ENCODE data around the gene BLVRA.
"Not testable (repeated sequence)": the region's sequence is repeated elsewhere in the genome, so short reads cannot be mapped to it uniquely, and the experiment has no call there.

BLVRA gene

DNA sequence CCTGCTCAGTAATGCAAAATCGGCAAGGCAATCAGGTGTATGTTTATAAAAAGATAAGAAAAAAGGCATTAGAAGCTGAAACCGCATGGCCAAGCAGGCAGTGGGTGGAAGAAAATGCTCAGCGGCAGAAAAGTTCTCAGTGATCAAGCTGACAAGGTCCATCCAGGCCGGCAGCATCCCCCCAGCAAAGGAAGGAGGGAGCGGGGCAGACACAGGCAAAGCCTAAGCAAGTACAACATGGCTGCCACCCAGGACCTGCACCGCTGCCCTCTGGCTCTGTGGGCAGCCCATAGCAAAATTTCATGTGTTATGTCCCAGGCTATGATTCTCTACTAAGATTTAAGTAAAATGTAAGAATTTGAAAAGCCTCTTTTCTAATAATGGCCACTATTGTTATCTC is 65.5 kb downstream of the BLVRA start:
- H2AFZ ChIP-seq (ENCODE audit: low read depth, low read length, severe bottlenecking) = no peak overlapping the region

GRCh38 chr7:43824513-43824912 is 66.0 kb downstream of the BLVRA start:
- H4K20me1 ChIP-seq (ENCODE audit: low read depth, low read length); H3K36me3 ChIP-seq (ENCODE audit: low read length); H3F3A ChIP-seq (ENCODE audit: insufficient read depth); H3K27me3 ChIP-seq (ENCODE audit: low read length); H3K79me2 ChIP-seq (ENCODE audit: insufficient read depth, low read length); H3K9me3 ChIP-seq (ENCODE audit: insufficient read depth, low read length); H3K27ac ChIP-seq (ENCODE audit: low read depth, low read length); H3K4me2 ChIP-seq (ENCODE audit: low read depth, low read length, poor library complexity, severe bottlenecking); H3K4me3 ChIP-seq (ENCODE audit: insufficient read depth, low read length, poor library complexity, severe bottlenecking); H2AFZ ChIP-seq (ENCODE audit: low read depth, low read length, severe bottlenecking); H3K9ac ChIP-seq (ENCODE audit: low read length); H3K9me2 ChIP-seq (replicated peaks; ENCODE audit: insufficient read depth, low read length): not testable (repeated sequence)

More for the DNA sequence above, 65.5 kb downstream of the BLVRA start:
- Histone ChIP-seq H3K4me3 (ENCODE audit: insufficient read depth, low read length, poor library complexity, severe bottlenecking) (no peak overlapping the region), H3K9ac (ENCODE audit: low read length) (no peak overlapping the region), H3F3A (ENCODE audit: insufficient read depth) (no peaks in the 10 kb centered on the region), H3K9me2 (replicated peaks; ENCODE audit: insufficient read depth, low read length) (no peaks in the 10 kb centered on the region), H3K27me3 (ENCODE audit: low read length) (no peaks in the 10 kb centered on the region), H3K4me2 (ENCODE audit: low read depth, low read length, poor library complexity, severe bottlenecking) (no peak overlapping the region), H4K20me1 (ENCODE audit: low read depth, low read length) (no peaks in the 10 kb centered on the region), H3K36me3 (ENCODE audit: low read length) (no peaks in the 10 kb centered on the region), H3K9me3 (ENCODE audit: insufficient read depth, low read length) (no peaks in the 10 kb centered on the region), H3K79me2 (ENCODE audit: insufficient read depth, low read length) (no peaks in the 10 kb centered on the region), H3K27ac (ENCODE audit: low read depth, low read length) (no peak overlapping the region)
- TF ChIP-seq EZH2phosphoT487 (conservative IDR thresholded peaks at IDR 0.05; ENCODE audit: low read length) = no peak
- TF ChIP-seq, protein P1, sequence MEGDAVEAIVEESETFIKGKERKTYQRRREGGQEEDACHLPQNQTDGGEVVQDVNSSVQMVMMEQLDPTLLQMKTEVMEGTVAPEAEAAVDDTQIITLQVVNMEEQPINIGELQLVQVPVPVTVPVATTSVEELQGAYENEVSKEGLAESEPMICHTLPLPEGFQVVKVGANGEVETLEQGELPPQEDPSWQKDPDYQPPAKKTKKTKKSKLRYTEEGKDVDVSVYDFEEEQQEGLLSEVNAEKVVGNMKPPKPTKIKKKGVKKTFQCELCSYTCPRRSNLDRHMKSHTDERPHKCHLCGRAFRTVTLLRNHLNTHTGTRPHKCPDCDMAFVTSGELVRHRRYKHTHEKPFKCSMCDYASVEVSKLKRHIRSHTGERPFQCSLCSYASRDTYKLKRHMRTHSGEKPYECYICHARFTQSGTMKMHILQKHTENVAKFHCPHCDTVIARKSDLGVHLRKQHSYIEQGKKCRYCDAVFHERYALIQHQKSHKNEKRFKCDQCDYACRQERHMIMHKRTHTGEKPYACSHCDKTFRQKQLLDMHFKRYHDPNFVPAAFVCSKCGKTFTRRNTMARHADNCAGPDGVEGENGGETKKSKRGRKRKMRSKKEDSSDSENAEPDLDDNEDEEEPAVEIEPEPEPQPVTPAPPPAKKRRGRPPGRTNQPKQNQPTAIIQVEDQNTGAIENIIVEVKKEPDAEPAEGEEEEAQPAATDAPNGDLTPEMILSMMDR (IDR thresholded peaks at IDR 0.05; ENCODE audit: insufficient read depth, low read length, poor library complexity, severe bottlenecking) = no peak

GRCh38 chr7:43824963-43825362 is 66.5 kb downstream of the BLVRA start:
- H3K27me3 ChIP-seq (ENCODE audit: low read length) = no peaks in the 10 kb centered on the region
- H3K4me3 ChIP-seq (ENCODE audit: insufficient read depth, low read length, poor library complexity, severe bottlenecking) = no peak overlapping the region
- H3K9me3 ChIP-seq (ENCODE audit: insufficient read depth, low read length) = no peaks in the 10 kb centered on the region
- no peak overlapping the region for H3K27ac ChIP-seq (ENCODE audit: low read depth, low read length)
- TF ChIP-seq EZH2phosphoT487 (conservative IDR thresholded peaks at IDR 0.05; ENCODE audit: low read length) = no peak
- TF ChIP-seq, protein P1 (IDR thresholded peaks at IDR 0.05; ENCODE audit: insufficient read depth, low read length, poor library complexity, severe bottlenecking) = no peak
- no peak overlapping the region for H2AFZ ChIP-seq (ENCODE audit: low read depth, low read length, severe bottlenecking)
- H4K20me1 ChIP-seq (ENCODE audit: low read depth, low read length) = no peaks in the 10 kb centered on the region
- H3K79me2 ChIP-seq (ENCODE audit: insufficient read depth, low read length) = no peaks in the 10 kb centered on the region
- H3F3A ChIP-seq (ENCODE audit: insufficient read depth) = no peaks in the 10 kb centered on the region
- H3K36me3 ChIP-seq (ENCODE audit: low read length) = no peaks in the 10 kb centered on the region
- no peaks in the 10 kb centered on the region for H3K9me2 ChIP-seq (replicated peaks; ENCODE audit: insufficient read depth, low read length)
- no peak overlapping the region for H3K9ac ChIP-seq (ENCODE audit: low read length)
- no peak overlapping the region for H3K4me2 ChIP-seq (ENCODE audit: low read depth, low read length, poor library complexity, severe bottlenecking)

DNA sequence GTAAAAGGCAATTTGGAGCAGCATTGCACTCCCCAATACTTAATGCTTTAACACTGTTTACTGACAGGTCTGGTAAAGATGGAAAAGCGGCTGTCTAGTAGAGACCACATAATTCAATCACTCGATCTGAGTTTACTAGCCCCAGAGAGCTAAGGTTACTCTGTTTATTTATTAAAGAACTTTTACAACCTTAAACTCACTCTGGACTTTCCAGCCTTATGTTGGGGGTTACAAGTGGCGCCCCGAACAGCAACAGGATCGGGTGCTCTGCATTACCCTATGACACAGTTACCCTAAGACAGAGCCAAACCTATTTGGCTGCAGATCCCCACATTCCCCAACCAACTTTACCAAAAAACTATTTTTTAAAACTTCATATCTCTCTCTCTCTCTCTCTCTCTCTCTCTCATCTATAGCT is 66.9 kb downstream of the BLVRA start:
- no peak overlapping the region for H3K4me2 ChIP-seq (ENCODE audit: low read depth, low read length, poor library complexity, severe bottlenecking)
- H3K4me3 ChIP-seq (ENCODE audit: insufficient read depth, low read length, poor library complexity, severe bottlenecking) = no peak overlapping the region
- H3K36me3 ChIP-seq (ENCODE audit: low read length) = no peaks in the 10 kb centered on the region
- H3K9me3 ChIP-seq (ENCODE audit: insufficient read depth, low read length) = no peaks in the 10 kb centered on the region
- no peaks in the 10 kb centered on the region for H3K27me3 ChIP-seq (ENCODE audit: low read length)
- H3K9me2 ChIP-seq (replicated peaks; ENCODE audit: insufficient read depth, low read length) = no peaks in the 10 kb centered on the region
- no peaks in the 10 kb centered on the region for H3F3A ChIP-seq (ENCODE audit: insufficient read depth)
- no peak overlapping the region for H3K27ac ChIP-seq (ENCODE audit: low read depth, low read length)
- no peak overlapping the region for H3K9ac ChIP-seq (ENCODE audit: low read length)
- H4K20me1 ChIP-seq (ENCODE audit: low read depth, low read length) = no peaks in the 10 kb centered on the region
- no peak overlapping the region for H2AFZ ChIP-seq (ENCODE audit: low read depth, low read length, severe bottlenecking)
- H3K79me2 ChIP-seq (ENCODE audit: insufficient read depth, low read length) = no peaks in the 10 kb centered on the region
- TF ChIP-seq EZH2phosphoT487 (conservative IDR thresholded peaks at IDR 0.05; ENCODE audit: low read length) = no peak
- TF ChIP-seq, protein P1 (IDR thresholded peaks at IDR 0.05; ENCODE audit: insufficient read depth, low read length, poor library complexity, severe bottlenecking) = no peak

- not testable (repeated sequence) for H3K79me2 ChIP-seq (ENCODE audit: insufficient read depth, low read length); H3K27me3 ChIP-seq (ENCODE audit: low read length); H3K4me2 ChIP-seq (ENCODE audit: low read depth, low read length, poor library complexity, severe bottlenecking); H3K9ac ChIP-seq (ENCODE audit: low read length); H3K27ac ChIP-seq (ENCODE audit: low read depth, low read length); H2AFZ ChIP-seq (ENCODE audit: low read depth, low read length, severe bottlenecking); H4K20me1 ChIP-seq (ENCODE audit: low read depth, low read length); H3K9me2 ChIP-seq (replicated peaks; ENCODE audit: insufficient read depth, low read length); H3K36me3 ChIP-seq (ENCODE audit: low read length); H3K4me3 ChIP-seq (ENCODE audit: insufficient read depth, low read length, poor library complexity, severe bottlenecking); H3K9me3 ChIP-seq (ENCODE audit: insufficient read depth, low read length); H3F3A ChIP-seq (ENCODE audit: insufficient read depth)
Measured at GRCh38 chr7:43830917-43831316, 72.4 kb downstream of the BLVRA start.

Data from SU-DHL-6 (cell line).